Right hindlimb (tissue), 1 donor: ENCODE measurements around the gene FST.
A peak's percentile ranks its signal among the peaks of the same experiment; 100 is the strongest.

Source experiments
- DNase-seq: peaks from one replicate; pipeline ENCODE4 v3.0.0-alpha.2; 2018

FST gene, protein sequence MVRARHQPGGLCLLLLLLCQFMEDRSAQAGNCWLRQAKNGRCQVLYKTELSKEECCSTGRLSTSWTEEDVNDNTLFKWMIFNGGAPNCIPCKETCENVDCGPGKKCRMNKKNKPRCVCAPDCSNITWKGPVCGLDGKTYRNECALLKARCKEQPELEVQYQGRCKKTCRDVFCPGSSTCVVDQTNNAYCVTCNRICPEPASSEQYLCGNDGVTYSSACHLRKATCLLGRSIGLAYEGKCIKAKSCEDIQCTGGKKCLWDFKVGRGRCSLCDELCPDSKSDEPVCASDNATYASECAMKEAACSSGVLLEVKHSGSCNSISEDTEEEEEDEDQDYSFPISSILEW

DNA sequence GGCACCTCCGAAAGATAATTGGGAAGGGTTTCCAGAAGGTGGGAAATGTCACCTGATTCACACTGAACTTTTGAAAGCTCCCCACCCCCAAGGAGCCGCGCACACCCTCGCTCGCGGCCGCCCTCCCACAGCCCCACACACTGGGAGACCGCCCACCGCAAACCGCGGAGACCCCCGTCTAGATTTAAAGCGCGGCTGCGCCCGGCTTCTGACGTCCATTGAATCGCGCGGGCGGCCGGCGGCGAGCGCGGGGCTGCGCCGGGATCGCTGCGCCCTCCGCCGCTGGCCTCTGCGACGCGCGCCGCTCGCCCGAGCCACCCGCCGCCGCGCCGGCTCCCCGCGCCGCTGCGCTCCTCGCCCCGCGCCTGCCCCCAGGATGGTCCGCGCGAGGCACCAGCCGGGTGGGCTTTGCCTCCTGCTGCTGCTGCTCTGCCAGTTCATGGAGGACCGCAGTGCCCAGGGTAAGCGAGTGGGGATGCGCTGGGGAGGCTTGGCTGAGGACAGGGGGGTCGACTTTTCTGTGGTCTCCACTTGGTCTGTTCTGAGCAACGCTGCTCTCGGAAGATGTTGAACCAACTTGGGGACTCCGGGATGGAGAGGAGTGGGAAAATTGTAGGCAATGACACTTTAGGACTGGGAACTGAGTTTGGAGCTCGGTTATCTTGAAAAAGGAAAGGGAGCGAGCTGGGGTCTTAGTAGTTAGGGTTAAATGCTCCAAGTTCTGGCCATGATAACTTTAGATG, at the start of gene FST:
TSS of gene FST (plus strand) at position 214 of the 743 bp plus-strand sequence. CDS start at position 377, 163 bp downstream.
- peak; percentile 76 for DNase-seq

DNA sequence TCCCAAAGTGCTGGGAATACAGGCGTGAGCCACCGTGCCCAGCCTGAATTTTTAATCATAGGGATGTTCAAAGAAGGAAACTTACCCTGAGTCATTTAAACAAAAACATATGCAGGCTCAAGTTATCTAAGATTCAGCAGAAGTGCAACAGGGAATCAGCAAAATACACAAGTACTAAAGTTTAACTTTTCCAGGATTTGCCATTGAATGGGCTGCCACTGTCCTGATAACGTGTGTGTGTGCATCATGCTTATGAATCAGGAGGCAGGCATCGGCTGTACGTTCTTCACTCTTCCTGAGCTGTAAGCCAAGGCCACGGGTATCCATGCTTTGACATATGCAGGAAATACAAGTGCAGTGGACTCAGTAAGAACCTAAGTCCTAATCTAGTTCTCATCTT, 48.8 kb upstream of the FST start:
- no peak for DNase-seq

DNA sequence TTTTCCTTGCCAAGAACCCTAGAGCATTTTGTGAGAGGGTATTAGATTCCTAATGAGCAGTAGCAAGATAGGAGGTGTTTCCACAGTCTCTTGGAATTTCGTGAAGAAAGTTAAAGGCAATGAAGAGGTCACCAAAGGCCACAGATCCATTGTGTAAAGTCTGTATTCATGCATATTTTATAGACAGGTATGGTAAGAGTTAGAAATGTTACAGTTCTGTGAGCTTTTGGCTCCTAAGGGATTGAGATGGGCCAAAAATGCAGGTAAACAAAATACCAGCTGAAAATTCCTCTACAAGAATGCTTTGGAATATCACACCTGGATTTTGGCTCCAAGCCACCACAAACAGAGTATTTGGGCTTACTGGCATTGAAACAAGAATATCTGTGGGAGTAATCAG, 47.4 kb upstream of the FST start:
- DNase-seq: no peak

DNA sequence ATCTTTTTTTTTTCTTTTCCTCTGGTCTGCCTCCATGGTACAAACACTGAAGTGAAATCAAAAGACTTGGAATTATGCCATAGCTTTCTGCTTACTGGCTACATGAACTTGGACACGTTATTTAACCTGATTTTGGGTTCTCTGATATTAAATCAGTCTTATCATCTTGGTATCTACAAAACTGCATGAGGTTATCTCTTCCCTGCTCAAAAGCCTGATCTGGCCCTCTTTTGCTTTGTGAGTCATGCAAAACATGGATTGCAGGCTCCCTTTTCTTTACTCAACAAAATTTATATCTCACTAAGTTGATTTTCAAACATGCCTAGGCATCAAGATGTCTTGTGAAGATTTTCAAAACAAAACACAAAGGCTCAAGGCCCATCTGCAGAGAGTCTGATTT, 45.9 kb upstream of the FST start:
- no peak for DNase-seq

DNA sequence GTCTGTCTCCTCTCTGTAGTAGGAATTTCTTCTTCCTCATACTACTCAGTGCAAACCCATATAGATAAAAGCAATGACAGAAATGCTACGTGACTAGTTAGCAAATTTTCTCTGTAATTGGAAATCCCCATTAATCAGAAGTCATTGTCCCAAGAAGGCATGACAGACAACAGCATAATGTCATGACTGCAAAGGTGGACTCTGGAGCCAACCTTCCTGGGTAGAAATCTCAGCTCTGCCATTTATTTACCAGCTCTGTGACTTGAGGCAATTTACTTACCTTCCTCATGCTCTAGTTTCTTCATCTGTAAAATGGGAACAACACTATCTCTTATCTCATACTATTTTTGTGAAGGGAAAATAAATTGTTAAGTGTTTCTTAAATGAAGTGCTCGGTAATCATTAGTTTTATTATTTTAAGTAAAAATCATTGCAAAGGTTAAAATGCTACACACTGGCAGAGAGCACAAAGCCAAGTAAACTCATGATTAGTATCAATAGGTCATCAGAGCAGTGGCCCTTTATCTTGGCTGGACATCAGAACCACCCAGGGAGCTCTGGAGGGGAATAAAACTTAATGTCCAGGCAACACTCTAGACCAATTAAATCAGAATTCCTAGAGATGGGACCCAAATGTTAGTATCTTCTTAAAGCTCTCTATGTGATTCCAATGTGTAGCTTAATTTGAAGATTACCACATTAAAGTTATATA, 43.8 kb upstream of the FST start:
- no peak for DNase-seq

DNA sequence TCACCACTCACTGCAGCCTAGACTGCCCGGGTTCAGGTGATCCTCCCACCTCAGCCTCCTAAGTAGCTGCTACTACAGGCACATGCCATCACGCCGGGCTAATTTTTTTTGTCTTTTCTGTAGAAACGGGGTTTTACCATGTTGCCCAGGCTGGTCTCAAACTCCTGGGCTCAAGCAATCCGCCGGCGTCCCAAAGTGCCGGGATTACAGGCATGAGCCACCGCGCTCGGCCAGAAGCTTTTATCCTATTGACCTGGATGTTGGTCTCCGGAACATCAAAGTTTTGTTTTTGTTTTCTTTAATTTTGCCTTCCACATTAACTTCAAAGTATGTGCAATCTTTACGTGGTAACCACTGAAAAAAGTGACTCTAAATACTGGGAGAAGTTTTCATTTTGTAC, 42.4 kb upstream of the FST start:
- no peak for DNase-seq

DNA sequence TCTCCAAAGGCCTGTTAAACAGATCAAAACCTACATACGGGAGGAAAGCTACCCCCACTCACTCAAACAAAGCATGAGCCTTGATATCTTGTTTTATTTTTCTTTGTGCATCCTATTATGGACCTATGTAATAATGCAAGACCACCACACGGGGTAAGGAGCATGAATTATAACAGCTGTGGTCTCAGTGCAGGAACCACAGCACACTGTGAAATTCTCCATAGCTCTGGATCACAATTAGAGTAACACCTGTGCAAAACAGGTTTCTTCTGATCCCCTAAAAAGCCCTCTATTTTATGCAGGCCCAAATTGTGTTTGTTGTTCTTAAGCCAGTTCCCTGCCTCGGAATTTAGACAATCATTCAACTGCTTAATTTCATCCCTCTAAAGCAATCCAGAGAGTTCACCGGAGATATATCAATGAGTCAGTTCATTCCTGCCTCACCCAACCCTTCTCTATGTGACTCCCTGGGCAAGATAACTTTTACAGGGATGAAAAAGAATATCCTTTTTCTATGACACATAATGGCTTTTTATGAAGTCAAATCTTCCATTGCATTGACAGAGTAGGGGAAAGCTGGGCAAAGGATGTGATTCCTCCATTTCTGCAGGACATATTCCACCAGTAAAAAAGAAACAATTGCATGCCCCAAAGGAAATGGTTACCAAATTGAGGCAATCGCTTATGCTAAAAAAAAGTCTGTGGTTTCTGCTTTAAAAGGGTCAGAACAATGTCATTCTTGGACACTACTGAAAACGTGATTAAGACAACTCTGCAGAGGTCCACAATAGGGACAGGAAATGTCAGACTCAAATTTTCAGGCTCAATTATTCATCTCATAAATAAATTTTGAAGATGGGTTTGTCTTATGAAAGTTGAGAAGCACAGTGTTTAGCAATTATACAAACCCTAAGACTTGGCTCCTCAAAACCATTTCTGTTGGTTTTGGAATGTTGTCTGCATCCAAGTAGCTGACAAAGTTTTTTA, 41.6 kb upstream of the FST start:
- DNase-seq: no peak

DNA sequence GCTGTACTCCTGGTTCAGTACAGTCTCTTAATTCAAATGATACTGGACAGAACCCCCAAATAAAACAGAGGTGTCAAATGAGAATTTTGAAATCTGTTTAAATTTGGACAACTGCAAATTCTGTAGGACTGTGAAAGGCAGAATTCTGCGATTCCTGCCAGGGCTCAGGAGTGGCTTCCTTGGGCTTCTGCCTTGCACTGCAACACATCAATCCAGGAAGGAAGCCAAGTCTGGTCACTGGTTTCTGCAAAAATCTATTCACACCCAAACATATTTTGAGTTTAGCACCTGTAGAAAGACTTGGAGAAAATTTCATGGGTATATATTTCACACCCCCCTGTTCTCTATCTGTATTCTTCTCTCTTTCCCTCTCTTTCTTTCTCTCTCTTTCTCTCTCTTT, 37.5 kb upstream of the FST start:
- no peak for DNase-seq

DNA sequence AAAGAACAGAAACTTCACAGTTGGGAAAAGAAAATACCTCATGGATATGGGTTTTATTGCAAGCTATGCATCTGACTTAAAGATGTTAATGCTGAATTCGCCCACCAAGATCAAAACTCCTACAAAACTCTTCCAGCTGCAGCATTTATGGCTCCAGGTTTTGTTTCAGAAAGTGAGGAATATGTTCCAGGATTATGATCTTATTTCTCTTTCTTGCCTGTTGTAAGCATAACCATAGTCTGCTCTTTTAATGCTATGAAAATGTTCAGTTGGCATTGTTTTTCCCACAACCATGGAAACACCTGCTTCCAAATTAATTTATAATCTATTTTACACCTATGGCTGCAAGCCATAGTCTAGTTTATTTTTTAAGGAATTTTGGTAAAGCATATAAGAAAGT, 34.9 kb upstream of the FST start:
- no peak for DNase-seq

DNA sequence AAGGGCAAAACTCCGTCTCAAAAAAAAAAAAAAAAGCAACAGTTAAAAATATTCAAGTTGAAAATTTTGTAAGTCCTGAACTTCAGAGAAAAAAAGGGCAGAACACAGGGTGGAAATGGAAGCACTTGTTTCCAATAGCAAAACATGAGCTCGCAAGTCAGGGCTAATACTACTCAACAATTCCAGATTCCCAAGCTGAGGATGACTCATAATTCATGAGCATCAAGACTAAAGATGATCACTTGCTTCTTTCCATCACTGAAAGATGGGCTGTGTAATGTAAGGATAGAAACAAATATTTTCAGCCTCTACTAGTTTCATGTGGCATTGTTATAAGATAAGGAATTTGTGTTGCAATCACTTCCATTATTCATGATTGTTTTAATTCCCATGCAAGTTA, 33.5 kb upstream of the FST start:
- no peak for DNase-seq

DNA sequence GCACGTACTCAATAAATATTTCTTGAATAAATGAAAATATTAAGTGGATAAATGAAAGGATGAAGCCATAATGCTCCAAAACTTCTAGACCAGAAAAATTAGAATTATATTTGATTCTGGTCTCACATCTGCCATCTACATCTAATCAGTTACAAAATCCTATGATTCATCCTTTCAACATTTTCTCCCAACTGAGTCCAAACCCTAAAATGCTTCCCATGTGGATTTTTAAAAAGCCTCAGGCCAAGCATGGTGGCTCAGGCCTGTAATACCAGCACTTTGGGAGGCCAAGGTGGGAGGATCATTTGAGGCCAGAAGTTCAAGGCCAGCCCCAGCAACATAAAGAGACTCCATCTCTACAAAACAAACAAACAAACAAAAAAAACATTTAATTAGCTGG, 31.6 kb upstream of the FST start:
- DNase-seq: no peak

DNA sequence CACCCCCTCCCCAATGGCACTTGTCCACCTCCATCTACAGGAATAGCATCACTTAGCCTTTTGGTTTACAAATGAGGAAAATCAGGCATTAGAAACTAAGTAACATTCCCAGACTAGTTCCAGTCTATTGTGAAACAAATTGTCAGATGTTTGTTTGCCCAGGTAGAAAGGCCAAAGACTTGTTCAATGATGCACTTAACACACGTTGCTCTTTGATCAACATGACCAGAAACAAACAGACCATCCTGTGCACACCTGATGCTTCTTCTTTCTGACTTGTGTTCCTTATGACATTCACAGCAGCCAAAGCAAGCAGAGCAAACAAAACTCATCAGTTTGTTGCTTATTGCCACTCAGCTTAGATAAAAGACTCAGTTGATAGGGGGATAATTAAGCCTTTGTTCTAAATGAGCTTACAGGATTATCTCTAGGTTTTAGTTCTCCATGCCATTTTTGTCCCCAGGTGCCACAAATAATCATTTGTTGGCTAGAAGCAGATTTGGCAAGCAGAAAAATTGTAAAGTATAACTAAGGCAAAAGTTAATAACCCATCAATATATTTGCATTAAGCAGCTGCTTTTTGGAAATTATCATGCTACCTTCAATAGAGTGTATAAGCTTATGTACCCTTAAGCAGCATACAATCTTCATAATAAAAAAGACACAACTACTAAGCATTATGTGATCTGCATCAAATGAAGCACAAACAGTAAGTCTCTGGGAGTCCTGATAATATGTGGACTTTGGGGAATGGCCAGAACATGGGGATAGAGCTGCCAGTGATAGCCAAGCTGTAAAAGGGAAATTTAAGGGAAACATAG, 26.3 kb upstream of the FST start:
- no peak for DNase-seq

DNA sequence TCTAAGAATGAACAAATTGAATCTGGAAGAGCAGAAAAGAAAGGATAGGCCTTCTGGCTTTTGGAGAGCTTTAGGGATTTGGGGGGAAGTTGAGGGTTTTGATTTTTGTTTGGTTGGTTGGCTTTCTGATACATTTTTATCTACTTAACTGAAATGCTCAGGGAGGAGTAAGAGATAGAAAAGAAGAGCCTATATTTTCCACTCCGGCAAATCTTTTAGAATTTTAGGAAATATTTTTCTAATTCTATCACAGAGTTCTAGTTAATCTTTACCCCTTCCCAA, 25.8 kb upstream of the FST start:
- no peak for DNase-seq

DNA sequence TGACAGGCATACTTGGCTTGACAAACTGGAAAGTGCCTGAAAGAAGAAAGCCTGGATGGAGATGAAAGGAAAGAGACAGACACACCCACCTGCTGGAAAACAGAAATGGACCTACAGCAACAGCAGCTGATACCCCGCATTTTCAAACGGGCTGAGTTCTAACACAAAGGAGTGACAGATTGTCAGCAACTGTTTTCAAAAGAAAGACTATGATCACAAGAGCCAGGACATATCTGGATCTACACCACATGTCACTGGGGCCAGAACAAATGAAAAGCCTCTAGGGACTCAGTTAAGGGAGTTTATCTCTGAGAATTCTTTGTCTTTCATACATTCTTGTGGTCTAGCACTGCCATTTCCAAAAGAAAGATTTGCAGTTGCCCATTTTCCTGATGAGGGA, 24.1 kb upstream of the FST start:
- no peak for DNase-seq

DNA sequence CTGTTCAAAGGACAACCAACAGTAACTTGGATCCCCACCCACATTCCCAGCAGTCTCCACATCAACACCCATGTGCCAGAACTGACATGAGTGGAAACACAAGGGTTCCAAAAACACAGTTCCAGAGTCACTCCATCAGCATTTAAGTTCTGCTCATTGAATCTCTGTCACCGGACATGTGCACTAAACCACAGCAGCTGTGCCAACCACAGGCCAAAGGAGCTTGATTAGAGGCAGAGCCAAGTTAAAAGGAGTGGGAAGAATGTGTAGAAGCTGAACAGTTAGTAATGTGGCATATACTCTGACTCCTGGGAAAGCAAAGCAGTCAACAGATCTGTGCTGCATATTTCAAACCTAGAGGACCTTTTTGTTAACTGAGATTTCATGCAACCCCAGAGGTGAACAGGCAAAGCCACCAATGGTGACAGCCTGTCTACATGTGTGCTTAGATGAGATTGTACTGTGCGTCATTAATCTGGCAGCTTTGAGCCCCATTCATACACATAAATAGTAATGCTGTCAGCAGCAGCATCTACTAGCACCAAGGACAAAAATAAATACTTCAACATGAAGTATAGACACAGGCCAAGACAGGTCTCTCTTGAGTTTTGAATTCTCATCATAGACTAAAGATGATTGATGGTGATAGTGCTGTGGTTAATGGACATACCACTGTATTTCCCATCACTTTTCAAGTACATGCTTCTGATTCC, 16.4 kb upstream of the FST start:
- DNase-seq: no peak

DNA sequence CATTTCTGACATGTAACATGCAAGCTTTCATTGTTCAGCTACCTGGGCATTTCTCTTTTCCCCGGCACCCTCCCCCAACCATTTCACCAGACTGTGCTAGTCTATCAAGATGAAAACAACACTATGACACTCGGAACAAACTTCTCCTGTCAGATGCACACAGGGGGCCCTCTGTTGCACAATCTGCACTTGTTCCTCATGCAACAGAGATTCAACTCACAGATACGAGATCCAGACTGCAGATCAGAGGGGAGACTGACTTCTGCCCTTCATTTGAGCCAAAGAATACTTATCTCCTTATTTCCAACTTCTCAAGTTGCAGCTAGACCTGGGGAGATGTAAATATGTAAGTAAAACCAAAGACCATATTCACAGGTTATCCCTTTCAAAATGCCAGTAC, 15.7 kb upstream of the FST start:
- DNase-seq: no peak

DNA sequence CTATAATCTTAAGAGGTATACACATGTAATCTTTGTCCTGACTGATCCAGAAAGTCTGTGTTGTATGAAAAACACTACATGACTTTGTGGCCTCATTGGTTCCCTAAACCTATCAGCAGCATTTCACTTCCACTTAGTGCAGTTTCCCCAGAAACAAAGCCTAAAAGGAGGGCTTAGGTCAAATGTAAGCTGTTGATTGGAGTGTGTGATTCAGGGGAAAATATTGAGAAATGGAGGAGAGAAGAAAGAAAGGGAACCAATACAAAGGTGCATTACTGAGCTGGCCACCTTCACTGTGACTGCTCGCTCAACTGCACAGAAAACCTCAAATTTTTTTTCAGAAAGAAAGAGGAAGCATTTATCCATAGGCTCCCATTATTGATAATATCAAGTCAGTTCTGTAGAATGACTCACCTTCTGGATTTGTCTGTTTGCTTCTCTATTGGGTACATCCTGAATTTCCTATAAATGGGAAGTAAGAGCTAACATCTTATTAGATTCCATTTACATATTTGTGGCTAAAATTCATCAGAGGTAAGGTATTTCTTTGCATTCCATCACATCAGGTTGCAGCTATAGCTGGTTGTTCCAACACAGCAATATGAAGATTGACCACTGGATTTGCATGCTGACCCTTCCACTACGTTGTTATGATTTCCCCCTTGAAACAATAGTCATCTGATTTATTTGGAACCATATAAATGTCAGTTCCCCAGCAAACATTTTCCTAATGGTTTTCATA, 10.3 kb upstream of the FST start:
- DNase-seq: no peak

DNA sequence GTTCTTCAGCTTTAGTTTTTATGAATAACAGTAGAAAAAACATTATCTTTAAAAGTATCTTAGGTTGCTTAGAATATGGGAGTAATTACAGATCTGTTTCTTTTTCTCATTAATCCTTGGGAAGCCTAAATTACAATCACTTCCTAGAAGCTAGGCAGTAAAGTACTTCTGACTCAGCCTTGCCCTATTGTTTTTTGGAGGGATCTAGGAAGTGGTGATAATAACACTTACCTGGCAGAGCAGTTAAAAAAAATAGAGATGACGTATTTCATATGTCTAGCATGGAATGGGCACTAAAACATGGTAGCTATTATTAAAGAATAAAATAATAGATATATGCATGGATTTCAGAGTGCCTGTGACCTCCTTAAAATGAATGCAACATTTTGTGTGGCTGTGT, 8.2 kb upstream of the FST start:
- no peak for DNase-seq

DNA sequence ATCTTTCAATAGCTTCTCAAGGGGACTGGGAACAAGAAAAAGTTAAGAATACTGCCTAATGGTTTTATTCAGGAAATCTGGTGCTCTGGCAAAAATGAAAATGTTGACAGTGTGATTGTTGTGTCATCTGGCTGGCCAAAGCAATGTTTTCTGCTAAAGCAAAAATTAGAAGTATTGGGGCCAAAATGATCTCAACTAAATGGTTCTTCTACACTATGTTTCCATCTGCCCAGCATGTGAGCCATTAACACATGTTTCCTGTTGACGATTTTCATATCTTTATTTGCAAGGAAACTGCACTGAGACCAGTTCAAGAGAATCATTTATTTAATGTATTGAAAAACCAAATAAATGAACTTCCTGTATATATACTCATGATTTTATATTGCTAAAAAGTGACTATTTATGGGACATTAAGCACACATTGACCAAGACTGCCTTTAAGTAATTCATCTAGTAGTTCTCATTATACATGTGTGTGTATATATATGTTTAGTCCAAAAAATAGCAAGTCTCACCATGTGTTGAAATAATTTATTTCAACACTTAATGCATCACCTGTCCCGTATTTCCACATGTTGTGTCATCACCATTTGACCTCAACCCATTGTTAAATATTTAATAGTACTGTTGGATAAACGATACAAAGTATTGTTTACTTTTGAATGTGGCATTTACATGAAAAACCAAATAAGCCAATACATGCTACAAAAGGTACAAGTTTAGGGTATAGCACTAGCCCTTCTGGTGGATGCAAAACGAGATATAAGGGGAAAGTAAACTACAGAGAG, 7.5 kb upstream of the FST start:
- DNase-seq: no peak

DNA sequence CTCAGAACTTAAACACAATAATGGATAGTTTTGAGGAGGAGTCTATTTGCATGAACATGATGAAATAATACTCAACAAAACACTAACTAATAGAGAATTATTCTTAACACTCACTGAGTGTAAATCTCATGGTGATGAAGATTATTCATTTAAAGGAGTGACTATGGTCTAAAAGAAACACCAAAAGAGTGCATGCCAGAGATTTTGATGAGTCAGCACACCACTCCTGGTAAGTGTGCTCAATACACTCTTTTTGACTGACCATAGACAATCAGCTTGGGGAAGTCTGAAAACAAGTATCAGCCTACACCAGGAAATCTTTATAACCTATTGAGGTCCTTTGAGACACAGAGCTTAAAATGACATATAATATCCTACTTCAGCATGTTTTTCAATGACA, 6.8 kb upstream of the FST start:
- no peak for DNase-seq
